Prostate gland (tissue), 2 donors: ENCODE measurements around the gene KCNH2. TPM values are rescaled to one million over a fixed set of nuclear protein-coding genes. Genes with fewer than 3 reads are reported as not detected.

Experiments used
- DNase-seq: peaks from one replicate; pipeline ENCODE4 v3.0.0-alpha.2; 2019; ENCODE audit warnings: low spot score
- H3K27ac ChIP-seq, 2 donors: fragments of 200-600 bp; sonication (generic); 2 replicates each; pipeline ENCODE4 v1.5.1; 2017 to 2019
- H3K27me3 ChIP-seq: fragments of 200-600 bp; sonication (generic); replicated peaks from 2 replicates; pipeline ENCODE4 v1.5.1; 2019; ENCODE audit not compliant: insufficient read depth
- H3K36me3 ChIP-seq, 2 donors: fragments of 200-600 bp; sonication (generic); 1 replicate in 1 of 2; 2 replicates in 1 of 2; pipeline versions ENCODE4 v1.5.1 to v1.8.1; 2017 to 2019
- H3K4me1 ChIP-seq: fragments of 200-600 bp; sonication (generic); replicated peaks from 2 replicates; pipeline ENCODE4 v1.5.1; 2019
- H3K4me3 ChIP-seq, 2 donors: fragments of 200-600 bp; sonication (generic); 2 replicates each; pipeline ENCODE4 v1.5.1; 2017 to 2019
- H3K9me3 ChIP-seq: fragments of 200-600 bp; sonication (generic); 2 replicates; pipeline ENCODE4 v1.5.1; 2017
- CTCF ChIP-seq, 4 experiments: fragments of 200-600 bp in 2 of 4; fragments of 450-650 bp in 2 of 4; sonication (generic) in 2 of 4; IDR thresholded peaks; 1 replicate in 3 of 4; 2 replicates in 1 of 4; pipeline ENCODE4 v1.5.1; 2016 to 2019; ENCODE audit warnings: antibody characterized with exemption in 4 of 4, mild to moderate bottlenecking in 2 of 4, moderate library complexity in 2 of 4
- POLR2A ChIP-seq: fragments of 450-650 bp; IDR thresholded peaks from one replicate; pipeline ENCODE4 v1.6.1; 2016; ENCODE audit warnings: antibody characterized with exemption, mild to moderate bottlenecking
- POLR2AphosphoS5 ChIP-seq: sonication (generic); formaldehyde crosslinking; IDR thresholded peaks from one replicate; pipeline ENCODE4 v1.6.1; 2017; ENCODE audit warnings: antibody characterized with exemption
- WGBS: methylation state at CpG from one replicate; pipeline ENCODE4 v1.1.5; 2018; 5-methylcytosine and 5-hydroxymethylcytosine counted together
- intact Hi-C: fragments of 100-400 bp; cut with DNase I; formaldehyde crosslinking; loops from one replicate; pipeline ENCODE4 v1.14.2; 2022
- total RNA-seq, 2 donors: library from RNA; depleted of rRNA; stranded (reverse); fragments of >200 nt; gene quantifications; one replicate each; pipeline ENCODE4 v1.1.0, GENCODE V29; 2016

The KCNH2 gene
- total RNA-seq, 2 donors from 2014 or later: 10.1 to 184 TPM

- Histone ChIP-seq H3K4me1 (no peaks in the 10 kb centered on the region), H3K36me3 (no peaks in the 10 kb centered on the region), H3K27ac (no peak overlapping the region), H3K27me3 (no peaks in the 10 kb centered on the region), H3K9me3 (no peaks in the 10 kb centered on the region), H3K4me3 (no peak overlapping the region)
- WGBS: 90% methylated on average over 10 of the region's 10 CpGs
- intact Hi-C loops: no loop called here
- DNase-seq: no peak
- TF ChIP-seq POLR2AphosphoS5 (no peak), CTCF (IDR thresholded peaks at IDR 0.05) (no peak), POLR2A (no peak)
These were observed 59.0 kb downstream of the KCNH2 start for GRCh38 chr7:150919160-150919559.

- TF ChIP-seq POLR2A (no peak), POLR2AphosphoS5 (no peak), CTCF (IDR thresholded peaks at IDR 0.05) (no peak)
- intact Hi-C loops: no loop called here
- Histone ChIP-seq H3K36me3 (no peaks in the 10 kb centered on the region), H3K27ac (no peak overlapping the region), H3K4me1 (no peaks in the 10 kb centered on the region), H3K27me3 (no peaks in the 10 kb centered on the region), H3K4me3 (no peak overlapping the region), H3K9me3 (no peaks in the 10 kb centered on the region)
- whole genome bisulfite sequencing: 90% methylated on average over 6 of the region's 6 CpGs
- DNase-seq: no peak
These were observed 59.7 kb downstream of the KCNH2 start for GRCh38 chr7:150918378-150918777.

- 33% methylated on average over 7 of the region's 7 CpGs for WGBS
- intact Hi-C loops: no loop called here
These were observed 60.2 kb downstream of the KCNH2 start for GRCh38 chr7:150917969-150918368.

GRCh38 chr7:150916670-150917069 is 61.5 kb downstream of the KCNH2 start:
- Histone ChIP-seq H3K27ac (no peak overlapping the region), H3K4me3 (no peak overlapping the region), H3K36me3 (no peaks in the 10 kb centered on the region), H3K9me3 (no peaks in the 10 kb centered on the region), H3K27me3 (no peaks in the 10 kb centered on the region), H3K4me1 (no peaks in the 10 kb centered on the region)
- DNase-seq: no peak
- TF ChIP-seq CTCF (IDR thresholded peaks at IDR 0.05) (no peak), POLR2AphosphoS5 (no peak), POLR2A (no peak)
- intact Hi-C loops: no loop called here
- 96% methylated on average over 10 of the region's 10 CpGs for WGBS

More at GRCh38 chr7:150917969-150918368, 60.2 kb downstream of the KCNH2 start:
- Histone ChIP-seq H3K27ac (no peak overlapping the region), H3K4me3 (no peak overlapping the region), H3K4me1 (no peaks in the 10 kb centered on the region), H3K27me3 (no peaks in the 10 kb centered on the region), H3K36me3 (no peaks in the 10 kb centered on the region), H3K9me3 (no peaks in the 10 kb centered on the region)
- DNase-seq: no peak
- TF ChIP-seq POLR2A (no peak), CTCF (IDR thresholded peaks at IDR 0.05) (no peak), POLR2AphosphoS5 (no peak)

GRCh38 chr7:150914966-150915365 is 63.2 kb downstream of the KCNH2 start:
- Histone ChIP-seq H3K4me3 (no peak overlapping the region), H3K9me3 (no peaks in the 10 kb centered on the region), H3K27me3 (no peaks in the 10 kb centered on the region), H3K4me1 (no peaks in the 10 kb centered on the region), H3K36me3 (no peaks in the 10 kb centered on the region), H3K27ac (no peak overlapping the region)
- DNase-seq: no peak
- TF ChIP-seq POLR2AphosphoS5 (no peak), POLR2A (no peak), CTCF (IDR thresholded peaks at IDR 0.05) (no peak)
- WGBS: 81% methylated on average over 6 of the region's 6 CpGs
- intact Hi-C loops: no loop called here
